ENCODE measurements around the gene PRDX3. TPM values are rescaled to one million over a fixed set of nuclear protein-coding genes. Genes with fewer than 3 reads are reported as not detected.

PRDX3 gene
- total and polyA plus RNA-seq, 4 donors = 176 to 307 (median 258) TPM

DNA sequence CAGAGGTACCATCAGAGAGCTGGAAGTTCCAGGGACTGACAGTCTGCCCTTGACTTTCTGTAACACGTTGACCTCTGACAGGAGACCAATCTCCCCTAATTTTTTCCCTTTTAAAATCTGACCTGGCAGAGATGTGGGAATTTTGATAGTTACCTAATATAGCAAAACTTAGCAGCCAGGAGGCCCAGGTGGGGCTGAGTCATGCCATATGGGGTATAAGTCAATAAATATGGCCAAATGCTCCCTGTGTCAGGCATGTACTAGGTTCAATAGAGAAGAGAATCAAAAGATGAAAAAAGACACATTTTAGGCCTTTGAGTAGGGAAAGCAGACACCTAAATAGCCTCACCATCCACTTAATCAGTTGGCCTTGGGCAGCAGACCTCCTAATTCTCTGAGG, 22.6 kb upstream of the PRDX3 start:
- Histone ChIP-seq H3K27me3 (ENCODE audit: control insufficient read depth in 4 of 4, insufficient read depth in 4 of 4, low read length in 3 of 4) (no peaks in the 10 kb centered on the region), H3K27ac (ENCODE audit: low read depth in 1 of 2, low read length in 2 of 2) (no peak overlapping the region), H3K9ac (ENCODE audit: low read depth in 1 of 2, low read length in 2 of 2) (no peak overlapping the region), H3K9me3 (ENCODE audit: control insufficient read depth in 4 of 4, low read length in 3 of 4) (no peaks in the 10 kb centered on the region), H3K4me3 (ENCODE audit: low read depth in 1 of 3, low read length in 3 of 3) (no peak overlapping the region), H3K4me1 (ENCODE audit: control insufficient read depth in 4 of 4, insufficient read depth in 4 of 4, low read length in 3 of 4) (peaks cover 0 to 8% (median 4%) of the 10 kb centered on the region in 4 donors), H3K36me3 (ENCODE audit: control insufficient read depth in 4 of 4, insufficient read depth in 3 of 4, low read depth in 1 of 4, low read length in 3 of 4) (no peaks in the 10 kb centered on the region)
- DNase-seq (ENCODE audit: low spot score) = no peak
- TF ChIP-seq NR2F2 (IDR thresholded peaks at IDR 0.05) (no peak), GABPA (IDR thresholded peaks at IDR 0.05 in 1 of 2, conservative IDR thresholded peaks at IDR 0.05 in 1 of 2) (no peak)
- WGBS = 80% methylated on average over 1 of the region's 1 CpG

DNA sequence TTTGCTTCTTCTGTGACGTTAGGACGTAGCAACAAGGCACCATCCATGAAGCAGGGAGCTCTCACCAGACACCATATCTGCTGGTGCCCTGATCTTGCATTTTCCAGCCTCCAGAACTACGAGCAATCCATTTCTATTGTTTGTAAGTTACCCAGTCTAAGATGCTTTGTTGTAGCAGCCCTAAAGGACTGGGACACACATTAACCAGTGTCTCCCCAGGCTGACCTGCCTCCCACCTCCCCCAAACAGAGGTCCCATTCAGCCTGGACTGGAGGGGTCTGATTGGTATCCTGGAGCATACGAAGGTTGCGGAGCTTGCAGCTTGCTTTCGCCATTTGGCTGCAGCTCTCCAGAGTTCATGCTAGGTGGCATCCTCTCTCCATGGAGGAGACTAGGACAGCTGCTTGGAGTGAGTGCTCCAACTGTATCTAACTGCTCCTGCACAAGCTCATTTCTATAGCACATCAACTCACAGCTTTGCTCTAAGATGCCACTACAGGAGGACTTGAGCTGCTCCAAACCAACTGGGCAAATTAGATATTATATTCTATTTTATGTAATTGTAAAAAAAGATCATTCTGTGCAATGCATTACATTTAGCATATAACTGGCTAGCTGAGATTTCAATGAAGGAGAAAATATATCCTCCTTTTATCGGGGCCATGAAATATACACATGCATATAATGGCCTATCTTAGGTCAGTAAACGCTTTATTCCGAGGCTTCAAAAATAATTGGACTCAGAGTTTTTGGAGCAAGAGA, 20.8 kb upstream of the PRDX3 start:
- Histone ChIP-seq H3K4me1 (ENCODE audit: control insufficient read depth in 4 of 4, insufficient read depth in 4 of 4, low read length in 3 of 4) (peaks cover 0 to 3% (median 0%) of the 10 kb centered on the region in 4 donors), H3K27ac (ENCODE audit: low read depth in 1 of 2, low read length in 2 of 2) (no peak overlapping the region), H3K9me3 (ENCODE audit: control insufficient read depth in 4 of 4, low read length in 3 of 4) (no peaks in the 10 kb centered on the region), H3K36me3 (ENCODE audit: control insufficient read depth in 4 of 4, insufficient read depth in 3 of 4, low read depth in 1 of 4, low read length in 3 of 4) (no peaks in the 10 kb centered on the region), H3K4me3 (ENCODE audit: low read depth in 1 of 3, low read length in 3 of 3) (no peak overlapping the region), H3K9ac (ENCODE audit: low read depth in 1 of 2, low read length in 2 of 2) (no peak overlapping the region), H3K27me3 (ENCODE audit: control insufficient read depth in 4 of 4, insufficient read depth in 4 of 4, low read length in 3 of 4) (no peaks in the 10 kb centered on the region)
- TF ChIP-seq RAD21 (IDR thresholded peaks at IDR 0.05) (peak; percentile 98), HNF4G (IDR thresholded peaks at IDR 0.05) (no peak), GABPA (IDR thresholded peaks at IDR 0.05 in 1 of 2, conservative IDR thresholded peaks at IDR 0.05 in 1 of 2) (no peak)
- TF ChIP-seq, protein P1, sequence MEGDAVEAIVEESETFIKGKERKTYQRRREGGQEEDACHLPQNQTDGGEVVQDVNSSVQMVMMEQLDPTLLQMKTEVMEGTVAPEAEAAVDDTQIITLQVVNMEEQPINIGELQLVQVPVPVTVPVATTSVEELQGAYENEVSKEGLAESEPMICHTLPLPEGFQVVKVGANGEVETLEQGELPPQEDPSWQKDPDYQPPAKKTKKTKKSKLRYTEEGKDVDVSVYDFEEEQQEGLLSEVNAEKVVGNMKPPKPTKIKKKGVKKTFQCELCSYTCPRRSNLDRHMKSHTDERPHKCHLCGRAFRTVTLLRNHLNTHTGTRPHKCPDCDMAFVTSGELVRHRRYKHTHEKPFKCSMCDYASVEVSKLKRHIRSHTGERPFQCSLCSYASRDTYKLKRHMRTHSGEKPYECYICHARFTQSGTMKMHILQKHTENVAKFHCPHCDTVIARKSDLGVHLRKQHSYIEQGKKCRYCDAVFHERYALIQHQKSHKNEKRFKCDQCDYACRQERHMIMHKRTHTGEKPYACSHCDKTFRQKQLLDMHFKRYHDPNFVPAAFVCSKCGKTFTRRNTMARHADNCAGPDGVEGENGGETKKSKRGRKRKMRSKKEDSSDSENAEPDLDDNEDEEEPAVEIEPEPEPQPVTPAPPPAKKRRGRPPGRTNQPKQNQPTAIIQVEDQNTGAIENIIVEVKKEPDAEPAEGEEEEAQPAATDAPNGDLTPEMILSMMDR (IDR thresholded peaks at IDR 0.05; ENCODE audit: low read depth, low read length, missing input control) = peak; percentile 83
- no peak for DNase-seq (ENCODE audit: low spot score)
- WGBS = 41% methylated on average over 9 of the region's 9 CpGs

DNA sequence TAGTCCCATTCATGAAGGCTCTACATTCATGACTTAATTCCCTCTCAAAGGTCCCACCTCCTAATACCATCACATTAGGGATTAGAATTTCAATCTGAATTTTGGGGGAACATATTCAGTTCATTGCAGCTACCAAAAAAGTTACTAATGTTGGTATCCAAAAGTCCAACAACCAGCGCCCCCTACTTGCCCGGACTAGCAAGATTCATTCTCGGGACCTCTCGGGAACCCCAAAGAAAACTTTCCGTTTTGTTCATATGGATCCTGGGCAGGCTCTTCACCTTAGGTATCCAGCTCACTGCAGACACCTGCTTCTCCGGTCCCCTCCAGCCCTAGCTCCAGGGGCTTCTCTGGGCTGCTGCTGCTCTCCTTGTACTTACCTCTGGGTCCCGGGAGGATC, 19.8 kb upstream of the PRDX3 start:
- no peak overlapping the region for H3K9ac ChIP-seq (ENCODE audit: low read depth in 1 of 2, low read length in 2 of 2)
- no peaks in the 10 kb centered on the region for H3K36me3 ChIP-seq (ENCODE audit: control insufficient read depth in 4 of 4, insufficient read depth in 3 of 4, low read depth in 1 of 4, low read length in 3 of 4)
- no peak for DNase-seq (ENCODE audit: low spot score)
- peaks cover 0 to 3% (median 0%) of the 10 kb centered on the region in 4 donors for H3K4me1 ChIP-seq (ENCODE audit: control insufficient read depth in 4 of 4, insufficient read depth in 4 of 4, low read length in 3 of 4)
- WGBS = 36% methylated on average over 7 of the region's 7 CpGs
- no peaks in the 10 kb centered on the region for H3K27me3 ChIP-seq (ENCODE audit: control insufficient read depth in 4 of 4, insufficient read depth in 4 of 4, low read length in 3 of 4)
- no peaks in the 10 kb centered on the region for H3K9me3 ChIP-seq (ENCODE audit: control insufficient read depth in 4 of 4, low read length in 3 of 4)
- no peak overlapping the region for H3K27ac ChIP-seq (ENCODE audit: low read depth in 1 of 2, low read length in 2 of 2)
- H3K4me3 ChIP-seq (ENCODE audit: low read depth in 1 of 3, low read length in 3 of 3) = no peak overlapping the region
- TF ChIP-seq FOXA1 (IDR thresholded peaks at IDR 0.05) = no peak
- TF ChIP-seq RAD21 (IDR thresholded peaks at IDR 0.05) = peak; percentile 45 to 61
- TF ChIP-seq, protein P1 (IDR thresholded peaks at IDR 0.05; ENCODE audit: low read depth, low read length, missing input control) = peak; percentile 31
- TF ChIP-seq GABPA (IDR thresholded peaks at IDR 0.05 in 1 of 2, conservative IDR thresholded peaks at IDR 0.05 in 1 of 2) = no peak
- TF ChIP-seq, protein P2, sequence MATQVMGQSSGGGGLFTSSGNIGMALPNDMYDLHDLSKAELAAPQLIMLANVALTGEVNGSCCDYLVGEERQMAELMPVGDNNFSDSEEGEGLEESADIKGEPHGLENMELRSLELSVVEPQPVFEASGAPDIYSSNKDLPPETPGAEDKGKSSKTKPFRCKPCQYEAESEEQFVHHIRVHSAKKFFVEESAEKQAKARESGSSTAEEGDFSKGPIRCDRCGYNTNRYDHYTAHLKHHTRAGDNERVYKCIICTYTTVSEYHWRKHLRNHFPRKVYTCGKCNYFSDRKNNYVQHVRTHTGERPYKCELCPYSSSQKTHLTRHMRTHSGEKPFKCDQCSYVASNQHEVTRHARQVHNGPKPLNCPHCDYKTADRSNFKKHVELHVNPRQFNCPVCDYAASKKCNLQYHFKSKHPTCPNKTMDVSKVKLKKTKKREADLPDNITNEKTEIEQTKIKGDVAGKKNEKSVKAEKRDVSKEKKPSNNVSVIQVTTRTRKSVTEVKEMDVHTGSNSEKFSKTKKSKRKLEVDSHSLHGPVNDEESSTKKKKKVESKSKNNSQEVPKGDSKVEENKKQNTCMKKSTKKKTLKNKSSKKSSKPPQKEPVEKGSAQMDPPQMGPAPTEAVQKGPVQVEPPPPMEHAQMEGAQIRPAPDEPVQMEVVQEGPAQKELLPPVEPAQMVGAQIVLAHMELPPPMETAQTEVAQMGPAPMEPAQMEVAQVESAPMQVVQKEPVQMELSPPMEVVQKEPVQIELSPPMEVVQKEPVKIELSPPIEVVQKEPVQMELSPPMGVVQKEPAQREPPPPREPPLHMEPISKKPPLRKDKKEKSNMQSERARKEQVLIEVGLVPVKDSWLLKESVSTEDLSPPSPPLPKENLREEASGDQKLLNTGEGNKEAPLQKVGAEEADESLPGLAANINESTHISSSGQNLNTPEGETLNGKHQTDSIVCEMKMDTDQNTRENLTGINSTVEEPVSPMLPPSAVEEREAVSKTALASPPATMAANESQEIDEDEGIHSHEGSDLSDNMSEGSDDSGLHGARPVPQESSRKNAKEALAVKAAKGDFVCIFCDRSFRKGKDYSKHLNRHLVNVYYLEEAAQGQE (IDR thresholded peaks at IDR 0.05) = no peak
- TF ChIP-seq RXRA (IDR thresholded peaks at IDR 0.05) = no peak
